Sigmoid colon (tissue), 4 donors: Measurements from ENCODE around the gene CNTNAP4.

Source experiments
- POLR2A ChIP-seq, 2 donors: fragments of 450-650 bp; IDR thresholded peaks; one replicate each; pipeline ENCODE4 v1.6.1; 2016; ENCODE audit warnings: antibody characterized with exemption in 2 of 2, mild to moderate bottlenecking in 2 of 2, moderate library complexity in 2 of 2
- POLR2AphosphoS5 ChIP-seq, 4 donors: sonication (generic); formaldehyde crosslinking; IDR thresholded peaks; one replicate each; pipeline ENCODE4 v1.6.1; 2017; ENCODE audit warnings: antibody characterized with exemption in 4 of 4
- TF ChIP-seq, protein P1 (sequence below), 4 experiments: fragments of 450-650 bp in 3 of 4; fragments of 200-600 bp in 1 of 4; IDR thresholded peaks; one replicate each; pipeline ENCODE4 v1.5.1; 2016 to 2019; ENCODE audit warnings: antibody characterized with exemption in 4 of 4, mild to moderate bottlenecking in 3 of 4, moderate library complexity in 2 of 4

- no peak for TF ChIP-seq POLR2A (IDR thresholded peaks at IDR 0.05)
- no peak for TF ChIP-seq POLR2AphosphoS5 (IDR thresholded peaks at IDR 0.05)
- TF ChIP-seq, protein P1, sequence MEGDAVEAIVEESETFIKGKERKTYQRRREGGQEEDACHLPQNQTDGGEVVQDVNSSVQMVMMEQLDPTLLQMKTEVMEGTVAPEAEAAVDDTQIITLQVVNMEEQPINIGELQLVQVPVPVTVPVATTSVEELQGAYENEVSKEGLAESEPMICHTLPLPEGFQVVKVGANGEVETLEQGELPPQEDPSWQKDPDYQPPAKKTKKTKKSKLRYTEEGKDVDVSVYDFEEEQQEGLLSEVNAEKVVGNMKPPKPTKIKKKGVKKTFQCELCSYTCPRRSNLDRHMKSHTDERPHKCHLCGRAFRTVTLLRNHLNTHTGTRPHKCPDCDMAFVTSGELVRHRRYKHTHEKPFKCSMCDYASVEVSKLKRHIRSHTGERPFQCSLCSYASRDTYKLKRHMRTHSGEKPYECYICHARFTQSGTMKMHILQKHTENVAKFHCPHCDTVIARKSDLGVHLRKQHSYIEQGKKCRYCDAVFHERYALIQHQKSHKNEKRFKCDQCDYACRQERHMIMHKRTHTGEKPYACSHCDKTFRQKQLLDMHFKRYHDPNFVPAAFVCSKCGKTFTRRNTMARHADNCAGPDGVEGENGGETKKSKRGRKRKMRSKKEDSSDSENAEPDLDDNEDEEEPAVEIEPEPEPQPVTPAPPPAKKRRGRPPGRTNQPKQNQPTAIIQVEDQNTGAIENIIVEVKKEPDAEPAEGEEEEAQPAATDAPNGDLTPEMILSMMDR (IDR thresholded peaks at IDR 0.05): no peak
Measured at GRCh38 chr16:76500006-76500405, 222.8 kb downstream of the CNTNAP4 start.
